RPMI8226 (cell line): ENCODE results near the gene NFILZ.

ENCODE experiments used
- DNase-seq: peaks from one replicate; pipeline ENCODE4 v3.0.0-alpha.2; 2015

Gene NFILZ, protein sequence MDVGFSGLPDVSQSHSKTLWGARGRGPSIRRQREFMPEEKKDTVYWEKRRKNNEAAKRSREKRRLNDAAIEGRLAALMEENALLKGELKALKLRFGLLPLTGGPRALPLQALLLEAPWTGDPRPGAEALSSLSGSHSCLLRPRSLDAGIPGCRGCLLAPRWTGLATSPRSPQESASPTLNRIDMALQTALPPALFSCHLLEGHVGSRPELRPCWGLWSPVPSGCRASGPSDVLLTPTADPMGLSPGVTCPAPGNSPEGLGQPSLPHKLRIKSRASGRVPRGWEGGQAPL

DNA sequence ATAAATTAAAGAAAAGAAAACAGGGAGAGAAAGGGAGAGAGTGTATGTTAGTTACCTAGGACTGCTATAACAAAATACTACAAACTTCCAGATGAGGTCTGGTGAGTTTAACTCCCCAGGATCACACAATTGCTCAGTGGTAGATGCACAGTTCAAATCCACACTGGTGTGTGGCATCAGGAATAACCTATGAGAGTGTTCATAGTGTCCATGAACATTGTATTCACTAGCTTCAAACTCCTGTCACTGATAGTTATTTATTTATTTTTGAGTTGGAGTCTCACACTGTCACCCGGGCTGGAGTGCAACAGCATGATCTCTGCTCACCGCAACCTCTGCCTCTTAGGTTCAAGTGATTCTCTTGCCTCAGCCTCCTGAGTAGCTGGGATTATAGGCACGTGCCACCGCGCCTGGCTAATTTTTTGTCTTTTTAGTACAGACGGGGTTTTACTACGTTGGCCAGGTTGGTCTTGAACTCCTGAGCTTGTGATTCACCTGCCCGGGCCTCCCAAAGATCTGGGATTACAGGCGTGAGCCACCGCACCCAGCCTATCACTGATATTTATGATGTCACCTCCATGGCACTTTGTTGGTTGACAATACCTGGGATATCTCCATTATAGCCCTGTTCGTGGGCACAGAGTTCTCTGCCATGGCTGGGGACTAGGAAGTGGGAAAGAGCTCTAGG lies at the start of gene NFILZ:
TSS of gene NFILZ (plus strand) at position 638 of the 688 bp plus-strand sequence. CDS start 46,133 bp downstream, outside the sequence.
- no peak for DNase-seq

DNA sequence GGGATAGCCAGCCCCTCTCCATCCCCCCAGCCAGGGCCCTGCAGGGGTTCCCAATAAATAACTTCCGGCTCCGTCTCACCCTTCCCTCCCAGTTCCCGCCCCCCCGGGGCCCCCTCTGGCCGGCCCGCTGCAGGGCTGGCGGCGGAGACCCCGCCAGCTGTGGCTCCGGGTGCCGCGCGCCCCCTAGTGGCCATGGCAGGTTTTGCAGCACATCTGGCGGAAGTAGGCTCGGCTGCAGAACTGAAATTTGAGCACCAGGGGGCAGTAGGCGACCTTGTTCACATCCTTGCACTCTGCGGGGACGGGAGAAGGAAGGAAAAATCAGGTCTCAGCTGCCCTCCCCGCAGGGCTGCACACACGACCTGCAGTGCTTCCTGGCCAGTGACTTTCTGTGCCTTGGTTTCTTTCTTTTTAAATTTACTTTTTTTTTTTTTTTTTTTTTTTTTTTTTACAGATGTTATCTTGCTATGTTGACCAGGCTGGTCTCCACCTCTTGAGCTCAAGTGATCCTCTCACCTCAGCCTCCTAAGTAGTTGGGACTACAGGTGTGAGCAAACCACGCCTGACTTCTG lies 49.6 kb upstream of the NFILZ start:
- peak; percentile 85 for DNase-seq

DNA sequence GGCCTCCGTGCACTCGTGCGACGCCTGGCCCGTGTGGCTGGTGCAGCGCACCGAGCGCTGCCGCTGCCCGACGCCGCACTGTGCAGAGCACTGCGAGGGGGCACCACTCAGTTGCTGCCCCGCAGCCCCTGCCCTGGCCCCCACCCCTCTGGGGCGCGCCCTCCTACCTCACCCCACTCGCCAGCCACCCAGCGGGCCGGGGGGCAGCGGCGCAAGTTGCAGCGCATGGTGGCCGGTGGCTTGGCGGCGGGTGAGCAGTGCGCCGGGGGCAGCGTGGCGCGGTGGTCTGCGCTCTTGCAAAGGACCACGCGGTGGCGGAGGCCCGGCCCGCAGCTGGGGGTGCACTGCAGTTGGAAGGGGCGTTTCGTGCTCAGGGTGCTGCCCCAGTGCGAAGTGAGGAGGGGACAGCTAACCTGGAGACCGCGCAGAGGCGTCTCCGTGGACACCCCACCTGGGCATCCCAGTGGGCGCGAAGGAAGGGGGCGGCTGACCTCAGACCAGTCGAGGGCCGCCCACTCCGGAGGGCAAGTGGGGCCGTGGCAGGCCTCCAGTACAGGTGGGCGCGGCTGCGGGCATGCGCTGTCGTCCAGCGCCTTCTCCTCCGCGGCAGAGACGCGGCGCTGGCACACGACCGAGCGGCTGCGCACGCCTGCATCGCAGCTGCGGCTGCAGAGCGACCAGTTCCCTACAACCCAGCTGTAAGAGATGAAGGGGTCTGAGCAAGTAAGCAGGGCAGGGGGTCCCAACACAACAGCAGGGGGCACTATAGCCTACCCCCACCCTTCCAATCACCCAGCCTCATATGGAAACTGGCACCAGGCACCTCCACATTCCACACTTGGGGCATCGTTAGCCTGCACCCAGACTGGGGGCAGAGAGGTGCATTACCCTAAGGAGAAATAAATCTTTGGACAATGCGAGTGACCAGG lies 45.2 kb upstream of the NFILZ start:
- DNase-seq: no peak

DNA sequence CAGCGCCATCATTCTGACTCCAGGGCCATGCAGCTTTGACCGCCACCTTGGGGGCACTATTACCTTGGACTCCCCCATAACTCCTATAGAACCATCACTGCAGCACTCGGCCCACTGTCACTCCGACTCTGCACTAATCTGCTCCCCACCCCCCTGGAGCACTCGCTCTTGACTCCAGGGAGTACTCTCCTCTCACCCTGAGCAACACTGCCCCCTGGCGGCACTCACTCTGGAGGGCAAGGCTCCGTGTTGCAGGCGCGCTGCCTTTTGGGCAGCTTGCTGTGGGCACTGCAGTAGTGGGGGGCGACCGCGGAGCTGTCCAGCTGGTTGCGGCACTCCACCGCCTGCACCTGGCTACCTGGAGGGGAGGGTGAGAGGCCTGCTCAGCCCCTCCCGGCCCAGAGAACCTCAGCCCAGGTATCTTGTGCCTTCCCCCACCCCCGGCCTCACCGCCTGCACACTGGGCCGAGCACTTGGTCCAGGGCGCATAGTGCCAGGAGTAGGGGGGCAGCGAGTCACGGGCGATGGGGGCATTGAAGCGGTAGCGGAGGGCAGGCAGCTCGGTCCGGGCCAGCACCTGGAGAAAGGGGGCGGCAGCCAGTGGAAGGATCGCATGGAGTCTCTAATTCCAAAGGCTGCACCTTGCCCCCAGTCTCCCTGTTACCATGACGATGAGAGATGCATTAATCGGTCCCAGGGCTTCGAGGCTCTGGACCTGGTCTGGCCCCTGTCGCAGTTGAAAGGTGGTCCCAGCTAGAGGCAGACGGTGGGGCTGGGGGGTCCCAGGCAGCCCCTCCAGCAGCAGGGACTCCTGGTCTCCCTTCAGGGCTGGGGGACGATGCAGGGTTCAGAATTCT lies 44.3 kb upstream of the NFILZ start:
- peak; percentile 74 for DNase-seq

DNA sequence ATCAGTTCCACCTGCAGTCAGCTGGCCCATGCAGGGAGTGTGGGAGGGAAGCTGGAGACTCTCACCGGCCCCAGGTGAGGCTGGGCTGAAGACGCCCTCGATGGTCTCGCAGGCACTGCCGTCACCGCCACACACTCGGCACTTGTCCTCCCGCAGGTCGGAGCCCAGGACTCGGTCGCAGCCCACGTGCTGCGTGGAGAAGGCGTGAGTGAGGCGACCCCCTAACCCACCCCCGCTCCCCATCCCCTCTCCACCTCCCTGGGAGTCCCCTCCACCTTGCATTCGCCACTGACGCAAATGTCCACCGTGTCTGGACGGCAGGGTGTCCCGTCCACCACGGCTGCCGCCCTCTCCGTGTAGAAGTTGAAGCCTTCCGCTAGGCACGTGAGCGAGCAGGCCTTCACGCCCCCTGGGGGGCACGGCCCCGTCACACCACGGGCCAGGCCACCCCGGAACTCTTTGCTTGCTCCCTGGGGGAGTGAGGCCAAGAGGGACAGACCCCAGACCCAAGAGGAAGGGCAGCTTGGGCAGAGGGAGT lies 41.2 kb upstream of the NFILZ start:
- DNase-seq: no peak

DNA sequence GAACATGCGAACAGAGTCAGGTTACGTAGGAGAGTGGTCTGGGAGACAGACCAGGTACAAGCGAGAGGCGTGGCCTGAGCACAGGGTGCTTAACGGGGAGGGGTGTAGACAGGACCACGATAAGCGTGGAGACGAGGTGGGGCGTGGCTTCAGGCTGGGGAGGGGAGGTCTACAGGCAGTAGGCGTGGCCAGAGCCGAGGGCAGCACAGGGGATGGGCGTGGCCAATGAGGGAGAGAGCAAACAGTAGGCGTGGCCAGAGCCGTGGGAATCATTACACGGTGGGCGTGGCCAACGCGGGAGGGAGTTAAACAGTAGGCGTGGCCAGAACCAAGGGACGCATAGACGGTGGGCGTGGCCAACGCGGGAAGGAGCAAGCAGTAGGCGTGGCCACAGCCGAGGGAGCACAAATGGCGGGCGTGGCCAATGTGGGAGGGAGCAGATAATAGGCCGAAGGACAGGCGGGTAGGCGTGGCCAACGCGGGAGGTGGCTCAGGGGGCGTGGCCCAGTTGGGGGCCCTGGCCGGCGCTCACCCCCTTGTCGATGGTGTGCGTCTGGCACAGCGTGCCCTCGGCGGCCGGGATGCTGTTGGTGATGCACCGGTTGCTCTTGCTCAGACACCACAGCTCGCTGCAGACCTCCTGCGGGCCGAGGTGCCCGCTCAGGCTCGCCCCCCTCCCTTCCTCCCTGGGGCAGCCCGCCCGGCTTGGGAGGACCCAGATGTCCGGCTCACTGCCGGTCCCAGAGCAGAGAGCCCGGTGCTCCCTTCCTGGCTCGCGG lies 38.0 kb upstream of the NFILZ start:
- peak; percentile 73 for DNase-seq

DNA sequence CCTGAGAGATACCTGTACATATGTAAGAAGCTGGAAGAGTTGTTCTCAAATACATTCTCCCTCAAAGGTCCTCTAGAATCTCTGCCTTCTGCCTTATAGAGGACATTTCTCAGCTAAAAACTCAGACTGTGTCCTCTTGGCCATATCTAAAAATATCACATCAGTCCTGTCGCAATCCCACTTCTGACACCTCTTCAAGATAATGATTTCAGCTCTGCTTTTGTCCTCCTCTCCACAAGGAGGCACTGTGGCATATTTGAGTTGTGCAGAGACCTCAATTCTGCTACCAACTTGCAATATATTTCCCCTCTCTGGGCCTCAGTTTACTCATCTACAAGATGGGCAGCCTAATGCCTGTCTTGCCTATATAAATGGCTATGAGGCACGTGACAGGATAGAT lies 36.5 kb upstream of the NFILZ start:
- DNase-seq: no peak

DNA sequence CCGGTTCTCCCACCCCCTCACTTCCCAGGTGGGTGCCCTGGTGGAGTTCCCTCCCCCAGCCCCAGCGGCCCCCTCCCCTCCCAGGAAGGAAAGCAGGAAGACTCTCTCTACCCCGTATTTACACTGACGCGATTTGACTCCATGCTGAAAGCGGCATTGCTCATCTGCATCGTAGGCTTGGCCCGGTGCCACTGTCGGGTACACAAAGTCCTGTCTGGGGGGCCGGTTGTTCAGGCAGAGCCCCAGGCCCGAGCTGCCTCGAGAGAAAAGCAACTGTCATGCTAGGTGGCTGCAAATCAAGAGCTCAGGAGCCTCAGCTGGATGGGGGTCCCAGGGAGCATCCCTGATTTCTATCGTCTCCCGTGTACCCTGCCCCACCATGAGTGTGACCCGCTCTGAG lies 34.8 kb upstream of the NFILZ start:
- DNase-seq: no peak

DNA sequence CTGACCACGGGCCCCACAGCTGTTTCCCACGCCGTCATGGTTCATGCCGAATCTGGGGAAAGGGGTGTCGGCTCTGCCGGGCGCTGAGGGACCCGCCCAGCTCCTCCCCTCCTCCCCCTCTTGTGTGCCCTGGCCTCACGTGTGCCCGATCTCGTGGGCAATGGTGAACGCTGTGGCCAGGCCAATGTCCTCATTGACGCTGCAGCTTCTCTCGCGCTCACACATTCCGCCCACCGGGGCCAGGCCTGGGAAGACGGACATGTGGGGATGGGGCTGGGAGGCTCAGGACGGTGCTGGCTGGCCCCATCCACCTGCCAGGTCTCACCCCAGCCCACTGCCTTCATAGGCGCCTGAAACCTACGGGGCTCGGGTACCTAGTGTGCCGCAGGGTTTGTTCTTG lies 34.3 kb upstream of the NFILZ start:
- no peak for DNase-seq

DNA sequence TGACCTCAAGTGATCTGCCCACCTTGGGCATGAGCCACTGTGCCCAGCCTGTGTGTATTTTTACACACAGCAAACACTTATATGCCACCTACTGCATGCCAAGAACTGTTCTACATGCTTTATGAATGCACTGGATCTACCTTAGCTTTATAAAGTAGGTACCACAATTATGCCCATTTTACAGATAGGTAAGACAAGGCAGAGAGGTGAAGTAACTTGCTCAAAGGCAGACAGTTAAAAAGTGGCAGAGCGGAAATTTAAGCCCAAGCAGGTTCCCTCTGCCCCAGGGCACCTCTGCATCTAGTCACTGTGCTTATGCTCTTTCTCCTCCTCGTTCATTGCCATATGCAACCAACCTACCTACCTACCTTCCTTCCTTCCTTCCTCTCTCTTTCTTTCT lies 30.4 kb upstream of the NFILZ start:
- no peak for DNase-seq

DNA sequence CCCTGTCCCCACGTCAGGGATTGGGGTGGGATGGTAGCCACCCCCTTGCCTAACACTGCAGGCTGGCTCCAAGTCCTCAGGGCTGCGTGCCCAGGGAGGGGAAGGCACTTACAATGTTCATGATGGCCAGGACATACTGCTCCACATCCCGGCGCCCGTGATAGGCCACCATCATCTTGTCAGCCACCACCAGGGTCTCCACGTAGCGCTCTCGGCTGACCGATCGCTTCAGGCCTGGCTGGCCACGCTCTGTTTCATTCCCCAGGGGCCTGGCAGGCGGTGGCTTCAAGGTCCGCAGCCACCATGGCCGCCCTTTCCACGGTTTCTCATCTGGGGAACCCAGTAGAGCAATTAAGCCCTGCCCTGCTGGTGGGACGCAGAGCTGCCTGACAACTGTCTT lies 29.6 kb upstream of the NFILZ start:
- DNase-seq: no peak

DNA sequence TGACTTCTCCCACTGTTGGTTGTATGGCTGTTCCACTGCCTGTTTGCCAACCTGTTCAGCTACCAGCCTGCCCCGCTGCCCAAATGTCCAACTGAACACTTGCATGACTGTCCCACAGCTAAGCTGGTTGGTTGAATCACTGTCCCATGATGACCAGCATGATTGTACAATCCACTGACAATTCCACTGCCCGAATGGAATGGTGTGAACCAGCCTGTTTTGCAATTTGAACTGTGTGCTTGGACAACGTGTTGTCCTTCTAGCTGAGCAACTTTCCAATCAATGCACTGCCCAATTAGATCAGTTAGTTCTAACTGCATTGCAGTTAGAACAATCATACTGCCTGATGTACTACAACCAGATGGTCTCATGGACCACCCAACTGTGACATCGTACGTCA lies 28.6 kb upstream of the NFILZ start:
- DNase-seq: no peak

DNA sequence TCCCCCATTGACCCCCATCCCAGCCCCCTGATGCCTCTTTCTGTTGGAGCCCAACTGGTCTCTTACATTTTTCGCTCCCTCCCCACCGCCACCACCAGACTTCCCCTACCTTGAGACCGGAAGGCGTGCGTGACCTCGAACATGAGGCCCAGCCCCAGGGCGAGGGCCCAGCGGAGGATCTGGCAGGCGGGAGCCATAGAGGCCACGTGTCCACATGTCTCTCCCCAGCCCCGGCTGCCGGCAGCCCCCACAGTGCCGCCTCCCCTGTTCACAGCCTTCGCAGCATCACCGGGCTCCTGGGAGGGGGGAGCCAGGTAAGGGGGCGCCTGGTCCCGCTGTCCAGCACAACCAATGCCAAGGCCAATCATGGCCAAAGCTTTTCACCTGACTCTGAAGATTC lies 24.9 kb upstream of the NFILZ start:
- no peak for DNase-seq

DNA sequence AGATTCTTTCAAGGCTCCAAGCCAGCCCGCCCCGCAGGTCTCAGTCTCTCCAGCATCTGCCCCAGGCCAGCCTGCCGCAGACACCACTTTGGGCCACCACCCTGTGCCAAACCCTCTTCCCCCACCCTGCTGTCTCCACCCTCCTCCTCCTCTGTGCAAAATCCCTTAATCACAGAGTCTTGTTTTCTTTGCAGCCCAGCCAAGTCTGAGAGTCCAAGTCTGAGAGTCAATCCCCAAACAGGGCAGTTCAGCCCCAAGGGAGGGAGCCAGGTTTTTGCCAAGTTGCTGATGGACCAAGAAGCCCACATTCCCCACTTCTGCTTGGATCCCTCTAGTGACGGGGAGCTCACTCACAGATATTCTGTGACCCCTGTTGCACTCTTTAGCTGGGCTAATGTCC lies 23.0 kb upstream of the NFILZ start:
- DNase-seq: no peak

DNA sequence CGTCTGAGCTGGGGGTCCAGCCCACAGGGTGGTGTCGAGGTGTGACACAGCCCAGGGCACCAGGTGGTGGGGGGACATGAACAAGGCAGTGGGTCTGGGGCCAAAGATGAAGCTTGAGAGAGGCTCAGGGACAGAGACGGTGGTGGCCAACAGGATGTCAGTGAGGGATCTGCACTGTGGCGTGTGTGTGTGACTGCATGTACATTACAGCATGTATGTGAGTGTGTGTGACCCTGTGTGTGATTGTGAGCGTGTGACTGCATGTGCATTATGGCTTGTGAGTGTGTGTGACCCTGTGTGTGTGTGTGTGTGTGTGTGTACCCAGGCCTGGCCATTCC lies 21.5 kb upstream of the NFILZ start:
- no peak for DNase-seq

DNA sequence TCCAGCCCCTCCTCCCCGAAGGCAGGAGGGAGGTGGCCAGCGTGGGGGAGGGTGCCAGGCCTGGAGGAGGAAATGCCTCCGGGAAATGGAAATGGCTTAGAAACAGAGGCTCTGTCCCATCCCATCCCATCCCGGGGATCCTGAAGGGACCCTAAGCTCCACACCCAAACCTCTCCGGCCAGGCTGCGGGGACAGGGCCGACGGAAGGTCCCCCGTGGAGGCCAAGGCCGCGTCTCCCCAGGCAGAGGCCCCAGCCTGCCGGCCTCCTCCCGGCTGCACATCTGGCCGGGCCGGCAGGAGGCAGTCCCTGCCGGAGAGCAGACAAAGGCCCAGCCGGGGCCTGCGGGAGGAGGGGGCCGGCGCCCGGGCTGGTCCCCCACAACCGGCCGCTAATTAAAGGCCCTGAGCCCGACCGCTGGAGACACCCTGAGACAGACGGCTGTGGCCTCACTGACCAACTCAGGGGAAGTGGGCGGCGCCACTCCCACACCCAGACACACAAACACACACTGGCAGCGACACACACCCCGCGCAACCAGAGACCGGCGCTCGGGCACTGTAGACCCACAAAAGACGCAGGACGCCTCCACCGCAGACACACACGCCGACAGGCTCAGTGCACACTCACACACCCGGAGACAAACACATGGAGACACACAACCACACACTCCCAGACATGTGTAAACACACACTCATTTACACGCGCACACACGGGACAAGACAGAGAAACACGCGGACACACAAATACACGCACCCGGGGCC lies 21.0 kb upstream of the NFILZ start:
- DNase-seq: no peak

DNA sequence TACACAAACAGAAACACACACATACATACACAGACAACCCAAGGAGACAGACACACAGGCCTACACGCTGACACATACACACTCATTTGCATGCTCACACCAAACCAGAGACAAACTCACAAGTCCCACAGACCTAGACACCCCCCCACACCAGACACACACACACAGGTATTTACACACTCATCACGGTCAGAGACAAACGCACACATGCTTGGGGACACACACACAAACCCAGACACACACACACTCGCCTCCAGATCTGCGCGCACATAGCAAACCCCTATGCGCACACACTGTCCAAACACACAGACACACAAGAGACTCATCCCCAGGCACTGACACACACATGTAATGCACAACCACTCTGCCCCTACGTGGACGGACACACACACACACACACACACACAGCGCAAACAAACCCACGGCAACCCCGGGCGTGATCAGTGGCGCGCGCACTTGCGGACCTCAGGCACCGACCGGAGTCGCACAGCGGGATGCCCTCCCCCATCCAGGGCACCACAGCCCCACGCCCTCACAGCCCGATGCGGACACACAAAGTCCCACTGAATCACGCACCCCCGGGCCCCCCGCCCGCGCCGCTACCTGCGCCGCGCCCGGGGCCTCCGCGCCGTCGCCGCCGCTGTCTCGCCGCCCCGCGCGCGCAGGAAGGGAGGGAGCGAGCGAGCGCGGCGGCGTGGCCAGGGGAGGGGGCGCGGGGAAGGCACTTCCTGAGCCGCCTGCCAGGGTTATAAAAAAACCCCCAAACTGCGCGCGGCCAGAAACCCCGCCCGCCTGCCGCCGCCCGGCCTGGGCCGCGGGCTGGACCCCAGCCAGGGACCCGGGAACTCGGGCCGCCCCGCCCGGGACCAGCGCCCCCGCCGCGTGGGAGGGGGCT lies 20.1 kb upstream of the NFILZ start, which contains the start of gene ADAMTS10:
TSS of gene ADAMTS10 (minus strand) at position 675 of the 895 bp plus-strand sequence. CDS start 5,005 bp downstream, outside the sequence.
- DNase-seq: peak; percentile 35

DNA sequence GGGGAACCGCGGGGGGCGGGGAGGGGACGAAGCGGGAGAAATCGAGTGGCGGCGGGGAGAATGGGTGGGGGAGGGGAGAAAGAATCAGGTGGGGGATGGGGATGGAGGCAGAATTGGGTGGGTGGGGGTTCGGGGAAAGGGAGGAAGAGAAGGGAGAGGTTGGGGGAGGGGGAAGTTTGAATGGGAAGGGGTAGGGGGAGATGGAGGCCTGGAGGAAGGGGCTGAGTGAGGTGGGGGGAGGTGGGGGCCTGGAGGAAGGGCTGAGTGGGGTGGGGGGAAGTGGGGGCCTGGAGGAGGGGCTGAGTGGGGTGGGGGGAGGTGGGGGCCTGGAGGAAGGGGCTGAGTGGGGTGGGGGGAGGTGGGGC lies 19.5 kb upstream of the NFILZ start:
- DNase-seq: no peak

DNA sequence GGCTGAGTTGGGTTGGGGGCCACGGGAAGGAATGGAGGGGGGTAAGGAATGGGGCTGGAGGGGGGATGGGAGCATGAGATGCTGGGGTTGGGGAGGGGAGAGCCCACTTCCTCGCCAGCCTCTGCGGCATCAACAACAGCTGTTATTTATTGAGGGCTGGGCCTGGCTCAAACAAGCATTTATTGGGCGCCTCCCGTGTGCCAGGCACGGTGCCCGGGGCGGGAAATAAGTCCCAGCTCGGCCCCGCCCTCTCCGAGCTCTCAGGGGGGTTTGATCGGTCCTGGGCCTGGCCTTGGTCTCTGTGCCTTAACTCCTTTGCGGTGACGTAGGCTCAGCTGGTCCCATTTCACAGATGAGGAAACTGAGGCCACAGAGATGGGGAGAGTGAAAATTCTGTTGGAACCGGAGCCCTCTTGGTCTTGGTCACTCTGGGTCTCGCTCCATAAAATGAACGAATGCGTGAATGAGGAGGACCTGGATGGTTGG lies 19.0 kb upstream of the NFILZ start:
- DNase-seq: no peak
